Pancreas (tissue), 10 donors: ENCODE data around the gene AACS. TPM values are rescaled to one million over a fixed set of nuclear protein-coding genes. Genes with fewer than 3 reads are reported as not detected.

Experiments used
- ATAC-seq, 4 donors: fragments of 200-7000 bp; cut with Tn5 transposase; one replicate each; pipeline versions ENCODE4 v1.8.0 to v1.9.1; 2020; ENCODE audit warnings: mild to moderate bottlenecking in 4 of 4, moderate library complexity in 4 of 4
- DNase-seq, 6 donors: peaks; one replicate each; pipeline ENCODE4 v3.0.0-alpha.2; 2020
- FAIRE-seq: peaks from 2 replicates; lab custom pipeline; 2012; peaks lifted over from hg19 to GRCh38; lab: Jason Lieb, UNC
- H3K27ac ChIP-seq, 4 donors: fragments of 200-600 bp; sonication (generic); 1 replicate in 3 of 4; 2 replicates in 1 of 4; pipeline versions ENCODE4 v1.5.0 to v1.8.0; 2020
- H3K27me3 ChIP-seq, 4 donors: fragments of 200-600 bp; one replicate each; pipeline ENCODE4 v1.8.0; 2021
- H3K36me3 ChIP-seq, 3 donors: fragments of 200-600 bp; sonication (generic) in 1 of 3; one replicate each; pipeline versions ENCODE4 v1.5.0 to v1.8.0; 2020 to 2021
- H3K4me1 ChIP-seq, 3 donors: fragments of 200-600 bp; one replicate each; pipeline ENCODE4 v1.8.0; 2021
- H3K4me3 ChIP-seq, 4 donors: fragments of 200-600 bp; sonication (generic) in 2 of 4; one replicate each; pipeline versions ENCODE4 v1.5.0 to v1.8.0; 2020 to 2021
- H3K9me3 ChIP-seq, 4 donors: fragments of 200-600 bp; one replicate each; pipeline ENCODE4 v1.8.0; 2021
- CTCF ChIP-seq, 4 donors: fragments of 200-600 bp; sonication (generic) in 3 of 4; IDR thresholded peaks; one replicate each; pipeline versions ENCODE4 v1.5.0 to v1.8.0; 2021; ENCODE audit warnings: antibody characterized with exemption in 4 of 4
- WGBS, 2 donors: extraction: QIAGEN DNeasy Blood & Tissue Kit; methylation state at CpG; one replicate each; pipeline ENCODE4 v1.1.7; 2013; 5-methylcytosine and 5-hydroxymethylcytosine counted together
- intact Hi-C, 3 donors: fragments of 100-400 bp; cut with DNase I; formaldehyde crosslinking; loops; one replicate each; pipeline versions ENCODE4 v1.11.1 to v1.14.2; 2022
- polyA plus RNA-seq, 2 donors: library from polyadenylated mRNA; stranded (reverse); fragments of 200-250 nt; gene quantifications; one replicate each; pipeline ENCODE4 v1.2.3, GENCODE V29; 2013
- total RNA-seq, 6 donors: library from RNA; stranded (reverse); fragmentation: NEBNext Ultra II Directional in 4 of 6; extraction: Animal tissue kit (Norgen Biotek cat#: 25700) in 4 of 6; gene quantifications; one replicate each; pipeline versions ENCODE4 v1.2.1 to v1.2.4, GENCODE V29; 2021 to 2023
- donor health status: healthy with polysubstance abuse.
- donor health status: DM: no; HTN: no; CAD: no; lungs with moderate emphysema.
- donor health status: DM: no; HTN: no; CAD: no.
- donor health status: control.
- donor health status: control.
- donor health status: Bipolar disorder and iron deficiency.
- donor health status: DM: yes; HTN: yes; CAD: no.
- donor health status: DM: no; HTN: no; CAD: no.
- donor health status: DM: no; HTN: no; CAD: no.
- donor health status: DM: yes; HTN: yes; CAD: no.

AACS gene
- total and polyA plus RNA-seq, 8 donors = 11.0 to 21.4 (median 15.5) TPM

GRCh38 chr12:125187148-125187745 lies 122.0 kb downstream of the AACS start:
- DNase-seq (peak in 2 of 6 donors; percentile 63 to 69), FAIRE-seq (no peak), ATAC-seq (no peak)
- intact Hi-C loops = loop anchor here in 1 of 3 donors (10.0 kb wide), 1 partner anchor 218 kb away; no protein-coding TSS in a partner anchor
- H3K4me3 ChIP-seq = peak overlapping the region in 2 of 4 donors; percentile 17 to 31
- no peaks in the 10 kb centered on the region for H3K9me3 ChIP-seq
- 2 to 3% methylated on average over 33 to 41 of the region's 41 CpGs for whole genome bisulfite sequencing, 2 donors
- no peaks in the 10 kb centered on the region for H3K36me3 ChIP-seq
- peaks cover 0 to 5% (median 4%) of the 10 kb centered on the region in 3 donors for H3K4me1 ChIP-seq
- H3K27ac ChIP-seq = no peak overlapping the region
- peaks cover 0 to 25% (median 8%) of the 10 kb centered on the region in 4 donors for H3K27me3 ChIP-seq
- no peak for TF ChIP-seq CTCF (IDR thresholded peaks at IDR 0.05)

- H3K36me3 ChIP-seq = no peaks in the 10 kb centered on the region
- H3K4me1 ChIP-seq = peaks cover 0 to 5% (median 4%) of the 10 kb centered on the region in 3 donors
- no peak for TF ChIP-seq CTCF (IDR thresholded peaks at IDR 0.05)
- 4 to 6% methylated on average over 25 of the region's 25 CpGs for WGBS, 2 donors
- no peaks in the 10 kb centered on the region for H3K9me3 ChIP-seq
- peaks cover 0 to 25% (median 6%) of the 10 kb centered on the region in 4 donors for H3K27me3 ChIP-seq
- H3K27ac ChIP-seq = no peak overlapping the region
- intact Hi-C loops = loop anchor here in 1 of 3 donors (10.0 kb wide), 1 partner anchor 217 kb away; no protein-coding TSS in a partner anchor
- no peak overlapping the region for H3K4me3 ChIP-seq
- ATAC-seq (no peak), DNase-seq (no peak), FAIRE-seq (no peak)
Observed at GRCh38 chr12:125187780-125188741, 122.8 kb downstream of the AACS start.

GRCh38 chr12:125189015-125189414 lies 123.8 kb downstream of the AACS start:
- ATAC-seq (no peak), FAIRE-seq (no peak), DNase-seq (no peak)
- H3K36me3 ChIP-seq = no peaks in the 10 kb centered on the region
- WGBS, 2 donors = 5 to 13% methylated on average over 10 of the region's 10 CpGs
- H3K9me3 ChIP-seq = no peaks in the 10 kb centered on the region
- peaks cover 0 to 5% (median 4%) of the 10 kb centered on the region in 3 donors for H3K4me1 ChIP-seq
- no peak overlapping the region for H3K27ac ChIP-seq
- H3K27me3 ChIP-seq = peaks cover 0 to 29% (median 6%) of the 10 kb centered on the region in 4 donors
- no peak for TF ChIP-seq CTCF (IDR thresholded peaks at IDR 0.05)
- intact Hi-C loops = loop anchor here in 1 of 3 donors (10.0 kb wide), 1 partner anchor 216 kb away; no protein-coding TSS in a partner anchor
- H3K4me3 ChIP-seq = no peak overlapping the region

- 17 to 22% methylated on average over 8 of the region's 8 CpGs for WGBS, 2 donors
- Histone ChIP-seq H3K4me1 (peaks cover 0 to 5% (median 4%) of the 10 kb centered on the region in 3 donors), H3K9me3 (no peaks in the 10 kb centered on the region), H3K27me3 (peaks cover 0 to 32% (median 8%) of the 10 kb centered on the region in 4 donors), H3K27ac (no peak overlapping the region), H3K4me3 (no peak overlapping the region), H3K36me3 (no peaks in the 10 kb centered on the region)
- FAIRE-seq = no peak
- TF ChIP-seq CTCF (IDR thresholded peaks at IDR 0.05) = no peak
- no peak for DNase-seq
- intact Hi-C loops = loop anchor here in 1 of 3 donors (10.0 kb wide), 1 partner anchor 215 kb away; no protein-coding TSS in a partner anchor
- ATAC-seq = no peak
Observed at GRCh38 chr12:125189502-125189901, 124.3 kb downstream of the AACS start.
